T-helper 1 cell treated with Interleukin-12 subunit alpha and Interleukin-12 subunit beta and Interleukin-4 antibody, amounts not matched to agents 30 ng/mL and 1 ng/mL, for 36 hours (primary cell): ENCODE results near the gene AKR1A1. TPM values are rescaled to one million over a fixed set of nuclear protein-coding genes. Genes with fewer than 3 reads are reported as not detected.
"Not testable (repeated sequence)": the region's sequence is repeated elsewhere in the genome, so short reads cannot be mapped to it uniquely, and the experiment has no call there.

Experiments
- intact Hi-C: fragments of 100-400 bp; cut with micrococcal nuclease; formaldehyde crosslinking; loops from one replicate; pipeline ENCODE4 v1.15.1; 2024
- total RNA-seq: library from RNA; stranded (reverse); gene quantifications from 2 replicates; pipeline ENCODE4 v1.2.3, GENCODE V29; 2022

The AKR1A1 gene
- 177 and 196 TPM in 2 replicates for total RNA-seq

DNA sequence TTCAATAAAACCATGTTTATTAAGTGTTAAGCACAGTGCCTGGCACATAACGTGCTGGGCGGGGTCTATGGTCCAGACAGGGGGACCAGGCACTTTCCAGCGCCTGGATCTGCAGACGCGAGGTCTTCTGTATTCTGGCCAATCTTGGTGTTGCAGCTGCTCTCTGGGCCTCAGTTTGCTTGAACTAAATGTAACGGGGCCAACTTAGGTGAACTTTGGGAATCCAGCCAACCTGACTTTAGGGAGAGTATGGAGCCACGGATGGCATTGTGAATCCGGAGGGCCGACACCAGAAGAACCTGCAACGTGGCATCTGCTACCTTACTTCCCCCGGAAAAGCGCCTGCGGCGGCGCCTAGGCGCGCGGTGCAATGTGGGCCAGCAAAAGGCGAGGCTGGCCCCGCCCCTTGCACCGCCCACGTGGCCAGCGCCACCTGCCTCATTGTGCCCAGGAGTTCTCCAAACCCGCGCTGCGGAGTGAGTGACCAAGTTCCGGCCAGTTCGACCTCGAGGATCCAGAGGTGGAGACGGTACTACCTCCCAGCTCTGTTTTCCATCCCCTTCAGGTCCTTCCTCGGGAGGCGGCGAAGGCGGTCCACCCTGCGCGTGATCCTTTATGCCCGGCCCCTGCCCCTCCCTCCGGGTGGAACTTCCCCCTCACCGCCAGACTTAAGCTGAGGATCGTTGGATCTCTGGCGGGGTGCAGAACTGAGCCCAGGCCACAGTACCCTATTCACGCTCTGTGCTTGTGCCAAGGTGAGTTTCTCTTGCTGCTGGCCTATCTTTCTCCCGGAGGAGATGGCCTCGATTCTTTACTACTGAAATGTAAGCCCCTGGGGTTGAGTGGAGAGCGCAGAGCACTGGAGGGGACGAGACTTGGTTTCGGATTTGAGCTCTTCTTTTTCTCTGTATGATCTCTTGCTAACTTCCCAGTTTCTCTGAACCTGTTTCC, at the start of gene AKR1A1:
AKR1A1 (plus strand) TSS at position 426 of the 951 bp plus-strand sequence. CDS start 10,969 bp downstream, outside the sequence.
- intact Hi-C loops: loop anchor here (1.0 to 2.0 kb wide), 12 partner anchors 7 to 811 kb away; partner anchors contain the start of genes CCDC163, GPBP1L1, IPP and KIF2C

DNA sequence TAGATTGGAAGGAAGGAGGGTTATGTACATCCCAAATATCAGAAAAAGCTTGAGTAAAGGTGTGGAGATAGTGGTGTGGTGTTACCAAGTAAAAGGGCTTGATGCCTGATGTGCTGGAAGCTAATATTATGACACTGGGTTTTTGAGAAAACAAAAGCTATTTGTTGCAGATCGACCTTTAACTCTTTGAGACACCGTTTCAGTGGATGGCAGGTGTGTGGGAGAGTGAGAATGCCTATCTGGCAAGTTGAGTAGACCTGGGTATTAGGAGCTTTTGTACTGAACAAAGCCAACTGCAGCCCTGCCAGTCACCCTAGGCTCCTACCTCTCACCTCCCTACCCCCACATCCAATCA, 49.1 kb upstream of the AKR1A1 start:
- intact Hi-C loops: loop anchor here (2.0 to 5.0 kb wide), 2 partner anchors 199 to 301 kb away; partner anchors contain the start of gene MAST2

DNA sequence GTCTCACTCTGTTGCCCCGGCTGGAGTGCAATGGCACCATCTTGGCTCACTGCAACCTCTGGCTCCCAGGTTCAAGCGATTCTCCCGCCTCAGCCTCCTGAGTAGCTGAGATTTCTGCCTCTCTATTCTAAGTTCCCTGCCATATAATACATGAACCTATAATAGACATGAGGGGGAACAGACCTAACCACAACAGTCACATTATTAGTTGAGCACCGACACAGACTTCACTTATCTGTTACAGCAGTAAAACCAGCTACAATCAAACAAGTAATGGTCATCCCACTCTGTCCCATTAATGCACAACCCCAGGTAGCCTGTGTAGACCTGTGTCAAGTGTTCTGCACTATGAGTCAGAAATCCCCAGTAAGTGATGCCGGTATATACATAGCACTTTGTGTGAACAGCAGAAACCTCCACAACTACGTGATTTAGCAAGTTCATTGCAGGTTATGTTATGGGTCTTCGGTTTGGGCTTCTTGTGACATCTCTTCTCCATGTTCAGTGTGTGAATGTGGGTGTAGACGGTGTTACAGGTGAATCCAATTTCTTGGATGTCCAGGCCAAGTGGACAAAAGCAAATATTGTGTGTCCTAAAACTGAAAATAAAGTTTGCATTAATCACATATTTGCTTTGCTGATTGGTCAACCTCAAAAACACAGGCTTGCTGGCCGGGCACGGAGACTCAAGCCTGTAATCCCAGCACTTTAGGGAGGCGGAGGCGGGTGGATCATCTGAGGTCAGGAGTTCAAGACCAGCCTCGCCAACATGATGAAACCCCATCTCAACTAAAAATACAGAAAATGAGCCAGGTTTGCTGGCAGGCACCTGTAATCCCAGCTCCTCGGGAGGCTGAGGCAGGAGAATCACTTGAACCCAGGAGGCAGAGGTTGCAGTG, 46.9 kb upstream of the AKR1A1 start:
- intact Hi-C loops: loop anchor here (5.0 kb wide), 1 partner anchor 299 kb away; the partner anchor contains the start of gene MAST2

DNA sequence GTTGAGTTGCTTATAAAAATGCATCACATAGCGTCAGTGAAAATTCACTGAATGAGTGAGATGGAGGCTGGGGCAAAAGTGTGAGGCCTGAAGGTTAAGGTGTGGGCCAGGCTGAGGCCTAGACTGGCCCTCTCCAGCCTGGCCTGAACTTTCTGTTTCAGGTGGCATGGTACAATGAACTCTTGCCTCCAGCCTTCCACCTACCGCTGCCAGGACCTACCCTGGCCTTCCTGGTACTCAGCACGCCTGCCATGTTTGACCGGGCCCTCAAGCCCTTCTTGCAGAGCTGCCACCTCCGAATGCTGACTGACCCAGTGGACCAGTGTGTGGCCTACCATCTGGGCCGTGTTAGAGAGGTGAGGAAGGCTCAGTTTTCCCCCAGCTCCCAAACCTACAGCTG, 43.4 kb upstream of the AKR1A1 start:
- intact Hi-C loops: no loop called here

DNA sequence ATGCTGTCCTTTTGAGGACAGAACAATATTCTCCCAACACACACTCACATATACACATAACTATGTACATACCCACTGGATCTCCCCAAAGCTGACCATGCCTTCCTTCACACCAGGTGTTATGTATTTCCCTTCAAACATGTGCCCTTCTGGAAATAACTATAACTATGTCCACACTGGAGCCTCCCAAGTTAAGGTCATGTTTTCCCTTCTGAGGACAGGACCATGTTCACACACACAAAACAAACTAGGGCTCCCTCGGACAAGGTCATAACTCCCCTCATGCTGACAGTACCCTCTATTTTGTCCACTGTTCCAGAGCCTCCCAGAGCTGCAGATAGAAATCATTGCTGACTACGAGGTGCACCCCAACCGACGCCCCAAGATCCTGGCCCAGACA, 42.7 kb upstream of the AKR1A1 start:
- intact Hi-C loops: no loop called here

DNA sequence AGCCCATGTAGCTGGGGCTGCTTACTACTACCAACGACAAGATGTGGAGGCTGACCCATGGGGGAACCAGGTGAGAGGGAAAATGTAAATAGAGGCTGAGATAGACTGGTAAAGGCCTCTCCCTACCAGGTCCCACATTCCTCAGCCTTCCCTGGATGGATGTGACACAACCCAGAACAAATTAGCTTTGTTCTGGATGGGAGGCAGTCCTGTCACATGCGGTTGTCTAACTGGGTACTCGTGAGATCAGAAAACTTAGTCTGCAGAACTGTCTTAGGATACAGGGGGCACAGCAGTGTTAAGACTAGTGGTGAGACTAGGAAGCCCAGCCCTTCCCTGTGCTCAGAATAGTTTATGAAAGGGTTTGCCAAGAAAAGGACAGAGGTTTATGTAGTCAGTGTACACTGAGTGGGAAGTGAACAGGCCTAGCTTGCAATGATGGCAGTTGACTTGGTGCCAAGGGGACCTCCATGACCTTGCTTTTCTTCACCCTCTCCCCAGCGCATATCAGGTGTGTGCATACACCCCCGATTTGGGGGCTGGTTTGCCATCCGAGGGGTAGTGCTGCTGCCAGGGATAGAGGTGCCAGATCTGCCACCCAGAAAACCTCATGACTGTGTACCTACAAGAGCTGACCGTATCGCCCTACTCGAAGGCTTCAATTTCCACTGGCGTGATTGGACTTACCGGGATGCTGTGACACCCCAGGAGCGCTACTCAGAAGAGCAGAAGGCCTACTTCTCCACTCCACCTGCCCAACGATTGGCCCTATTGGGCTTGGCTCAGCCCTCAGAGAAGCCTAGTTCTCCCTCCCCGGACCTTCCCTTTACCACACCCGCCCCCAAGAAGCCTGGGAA, 42.1 kb upstream of the AKR1A1 start:
- intact Hi-C loops: no loop called here

GRCh38 chr1:45510036-45510971, 40.3 kb upstream of the AKR1A1 start:
- intact Hi-C loops: no loop called here

DNA sequence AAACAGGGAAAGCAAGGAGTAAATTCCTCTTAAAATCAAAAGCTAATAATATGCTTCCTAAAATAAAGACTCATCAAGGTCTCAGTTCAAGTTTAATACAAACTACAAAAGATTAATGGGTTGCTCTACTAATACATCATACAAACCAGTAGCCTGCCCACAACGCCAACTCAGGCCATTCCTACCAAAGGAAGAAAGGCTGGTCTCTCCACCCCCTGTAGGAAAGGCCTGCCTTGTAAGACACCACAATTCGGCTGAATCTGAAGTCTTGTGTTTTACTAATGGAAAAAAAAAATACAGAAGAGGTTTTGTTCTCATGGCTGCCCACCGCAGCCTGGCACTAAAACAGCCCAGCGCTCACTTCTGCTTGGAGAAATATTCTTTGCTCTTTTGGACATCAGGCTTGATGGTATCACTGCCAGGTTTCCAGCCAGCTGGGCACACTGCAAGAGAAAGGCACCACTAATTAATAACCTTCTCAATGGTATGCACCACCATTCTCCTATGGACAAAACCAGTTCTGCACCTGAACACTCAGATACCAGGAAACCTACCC, 39.6 kb upstream of the AKR1A1 start:
- intact Hi-C loops: no loop called here

DNA sequence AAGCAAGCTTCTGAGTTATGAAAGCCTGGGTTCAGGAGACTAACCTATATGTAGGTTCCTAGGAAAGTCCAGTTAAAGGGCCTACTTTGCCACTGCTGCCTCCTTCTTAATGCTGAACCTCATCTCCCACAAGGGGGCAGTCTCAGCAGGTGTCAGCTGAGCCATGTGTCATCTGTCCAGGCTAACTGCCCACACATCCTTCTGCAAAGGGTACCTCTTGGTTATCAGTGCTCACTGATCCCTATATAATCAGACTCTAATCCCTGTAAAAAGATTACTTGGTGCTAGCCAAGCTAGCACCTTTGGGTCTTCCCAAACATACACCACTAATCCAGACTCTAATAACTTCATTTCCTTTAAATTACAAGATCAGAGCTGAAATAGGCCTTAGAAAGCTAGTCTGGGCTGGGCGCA, 38.0 kb upstream of the AKR1A1 start:
- intact Hi-C loops: loop anchor here (1.0 to 2.0 kb wide), 4 partner anchors 38 to 330 kb away; partner anchors contain the start of genes AKR1A1 and GPBP1L1

- intact Hi-C loops: loop anchor here (2.0 kb wide), 3 partner anchors 37 to 329 kb away; partner anchors contain the start of genes AKR1A1 and GPBP1L1
Observed at GRCh38 chr1:45513532-45514260, 36.9 kb upstream of the AKR1A1 start.

DNA sequence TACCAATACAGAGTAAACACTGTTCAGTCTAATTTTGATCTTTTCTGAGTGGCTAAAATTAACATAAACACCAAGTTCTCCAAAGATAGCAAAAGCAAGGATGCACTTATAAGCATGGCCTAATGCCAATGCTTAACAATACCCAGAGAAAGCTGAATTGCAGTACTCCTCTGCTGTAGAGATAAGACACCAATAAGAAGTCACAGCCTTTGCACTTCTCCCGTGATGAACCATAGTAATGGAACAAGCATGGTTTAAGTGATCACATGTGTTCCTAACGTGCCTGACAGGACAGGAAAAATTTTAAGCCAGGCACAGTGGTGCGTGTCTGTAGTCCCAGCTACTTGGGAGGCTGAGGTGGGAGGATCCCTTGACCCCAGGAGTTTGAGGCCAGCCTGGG, 34.6 kb upstream of the AKR1A1 start:
- intact Hi-C loops: no loop called here

GRCh38 chr1:45516465-45516864, 34.2 kb upstream of the AKR1A1 start:
- intact Hi-C loops: no loop called here

- intact Hi-C loops: not testable (repeated sequence)
Observed at GRCh38 chr1:45518366-45518765, 32.3 kb upstream of the AKR1A1 start.

DNA sequence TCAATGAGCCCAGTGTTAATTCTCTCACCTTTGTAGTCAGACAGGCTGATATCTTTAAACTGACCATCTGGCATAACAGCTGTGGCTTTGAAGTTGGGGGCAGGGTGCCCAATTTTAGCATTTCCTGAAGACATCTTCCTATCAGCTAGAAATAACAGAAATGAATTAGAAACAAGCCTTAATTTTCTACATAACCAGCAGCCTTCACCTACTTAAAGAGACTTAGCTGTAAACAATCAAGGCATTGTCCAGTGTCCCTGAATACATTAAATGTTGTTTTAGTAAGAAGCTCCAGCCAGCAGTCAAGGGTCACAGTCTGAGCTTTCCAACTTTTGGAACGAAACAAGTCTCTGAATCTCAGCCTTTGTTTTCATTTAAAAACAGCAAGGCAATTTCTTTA, 31.7 kb upstream of the AKR1A1 start:
- intact Hi-C loops: no loop called here

DNA sequence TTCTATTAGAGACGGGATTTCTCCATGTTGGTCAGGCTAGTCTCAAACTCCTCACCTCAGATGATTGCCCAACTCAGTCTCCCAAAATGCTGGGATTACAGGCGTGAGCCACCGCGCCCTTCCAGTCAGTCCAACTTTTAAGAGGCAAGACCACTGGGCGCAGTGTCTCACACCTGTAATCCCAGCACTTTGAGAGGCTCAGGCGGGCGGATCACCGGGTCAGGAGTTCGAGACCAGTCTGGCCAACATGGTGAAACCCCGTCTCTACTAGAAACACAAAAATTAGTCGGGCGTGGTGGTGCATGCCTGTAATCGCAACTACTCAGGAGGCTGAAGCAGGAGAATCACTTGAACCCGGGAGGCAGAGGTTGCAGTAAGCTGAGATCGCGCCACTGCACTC, 30.9 kb upstream of the AKR1A1 start:
- intact Hi-C loops: not testable (repeated sequence)

- intact Hi-C loops: loop anchor here (1.0 to 2.0 kb wide), 9 partner anchors 21 to 509 kb away; partner anchors contain the start of genes CCDC163, GPBP1L1, MMACHC and MUTYH
Observed at GRCh38 chr1:45521413-45522323, 29.0 kb upstream of the AKR1A1 start, which contains the start of gene PRDX1. Gene PRDX1 (minus strand): TSS chr1:45521884. CDS start chr1:45519043, 2,841 bp downstream.
